C4-2B (cell line): Measurements from ENCODE around the gene NANOS3.

Experiments
- CTCF ChIP-seq: fragments of 450-650 bp; conservative IDR thresholded peaks from 2 replicates; pipeline ENCODE4 v1.5.1; 2017; ENCODE audit warnings: mild to moderate bottlenecking
- ZFX ChIP-seq: fragments of 450-650 bp; IDR thresholded peaks from 2 replicates; pipeline ENCODE4 v1.6.1; 2017

- TF ChIP-seq CTCF (no peak), ZFX (no peak)
Observed at GRCh38 chr19:13861392-13861713, 15.6 kb upstream of the NANOS3 start.
